IMR-90 (cell line): ENCODE measurements around the gene CTBP1. TPM values are rescaled to one million over a fixed set of nuclear protein-coding genes. Genes with fewer than 3 reads are reported as not detected.

Experiments
- ATAC-seq: fragments of 200-7000 bp; cut with Tn5 transposase; 2 replicates; pipeline ENCODE4 v1.9.1; 2020; ENCODE audit warnings: low read depth, mild to moderate bottlenecking, moderate library complexity
- BruUV-seq: library from RNA; stranded (reverse); fragments of 400-500 nt; replicated peaks from 2 replicates; lab custom pipeline; 2021; lab: Mats Ljungman, UMichigan
- CTCF ChIA-PET: fragments of 300-600 bp; formaldehyde crosslinking; extraction: SDS; loops from one replicate; lab custom pipeline; 2021; ENCODE audit warnings: antibody characterized with exemption; lab: Yijun Ruan, JAX
- POLR2A ChIA-PET: fragments of 300-600 bp; sonication (Branson Sonifier 250); formaldehyde crosslinking; loops from one replicate; lab custom pipeline; 2022; ENCODE audit warnings: antibody characterized with exemption; ENCODE audit not compliant: unreplicated experiment; lab: Charles Lee
- DNase-seq: peaks from one replicate; pipeline ENCODE4 v3.0.0; 2013
- H2AFZ ChIP-seq: replicated peaks from 2 replicates; pipeline ENCODE3; 2013; ENCODE audit warnings: low read length, mild to moderate bottlenecking; ENCODE audit not compliant: poor library complexity
- H2AK5ac ChIP-seq: 2 replicates; pipeline ENCODE4 v1.6.1; 2013; ENCODE audit warnings: low read depth, low read length, inconsistent platforms
- H2AK9ac ChIP-seq: replicated peaks from 2 replicates; pipeline ENCODE3; 2013; ENCODE audit warnings: mild to moderate bottlenecking, low read depth, low read length, moderate library complexity; ENCODE audit not compliant: poor library complexity
- H2BK120ac ChIP-seq: 2 replicates; pipeline ENCODE4 v1.6.1; 2013; ENCODE audit warnings: low read depth, low read length, inconsistent platforms
- H2BK15ac ChIP-seq: 3 replicates; pipeline ENCODE4 v1.6.1; 2013; ENCODE audit warnings: low read depth, low read length, inconsistent platforms
- H2BK20ac ChIP-seq: 2 replicates; pipeline ENCODE4 v1.6.1; 2013; ENCODE audit warnings: low read depth, mild to moderate bottlenecking, inconsistent platforms, low read length, moderate library complexity
- H2BK5ac ChIP-seq: 2 replicates; pipeline ENCODE4 v1.6.1; 2013; ENCODE audit warnings: mild to moderate bottlenecking, low read depth, low read length, inconsistent platforms; ENCODE audit not compliant: poor library complexity, severe bottlenecking
- H3K14ac ChIP-seq: replicated peaks from 2 replicates; pipeline ENCODE4 v1.6.1; 2013; ENCODE audit warnings: low read depth, low read length, inconsistent platforms
- H3K18ac ChIP-seq: 2 replicates; pipeline ENCODE4 v1.6.1; 2013; ENCODE audit warnings: low read depth, low read length, control low read depth
- H3K23ac ChIP-seq: 2 replicates; pipeline ENCODE4 v1.6.1; 2013; ENCODE audit warnings: low read depth, low read length, inconsistent platforms
- H3K27ac ChIP-seq: 2 replicates; pipeline ENCODE4 v1.5.1; 2013; ENCODE audit warnings: mild to moderate bottlenecking, control low read depth, low read length; ENCODE audit not compliant: insufficient read depth
- H3K27me3 ChIP-seq: 2 replicates; pipeline ENCODE4 v1.6.1; 2013; ENCODE audit warnings: low read length; ENCODE audit not compliant: control insufficient read depth, insufficient read depth
- H3K36me3 ChIP-seq: 2 replicates; pipeline ENCODE4 v1.6.1; 2013; ENCODE audit warnings: low read length, mixed read lengths; ENCODE audit not compliant: control insufficient read depth, insufficient read depth
- H3K4ac ChIP-seq: 2 replicates; pipeline ENCODE4 v1.6.1; 2013; ENCODE audit warnings: low read depth, low read length, inconsistent platforms
- H3K4me1 ChIP-seq: 2 replicates; pipeline ENCODE4 v1.6.1; 2013; ENCODE audit warnings: low read length, mixed read lengths; ENCODE audit not compliant: control insufficient read depth, insufficient read depth
- H3K4me2 ChIP-seq: 2 replicates; pipeline ENCODE4 v1.6.1; 2013; ENCODE audit warnings: low read depth, mild to moderate bottlenecking, control low read depth, low read length, moderate library complexity
- H3K4me3 ChIP-seq: 2 replicates; pipeline ENCODE4 v1.5.1; 2013; ENCODE audit warnings: low read depth, mild to moderate bottlenecking, control low read depth, low read length, moderate library complexity; ENCODE audit not compliant: insufficient read depth
- H3K56ac ChIP-seq: 2 replicates; pipeline ENCODE4 v1.6.1; 2013; ENCODE audit warnings: low read length, inconsistent platforms; ENCODE audit not compliant: insufficient read depth; ENCODE audit errors: extremely low read depth
- H3K79me1 ChIP-seq, 2 experiments: 2 replicates each; pipeline ENCODE4 v1.6.1; 2013; ENCODE audit warnings: low read length in 2 of 2, inconsistent platforms in 1 of 2, low read depth in 1 of 2
- H3K9ac ChIP-seq: 2 replicates; pipeline ENCODE4 v1.6.1; 2013; ENCODE audit warnings: low read depth, low read length, control low read depth
- H3K9me1 ChIP-seq: 2 replicates; pipeline ENCODE4 v1.6.1; 2013; ENCODE audit warnings: low read length, inconsistent platforms; ENCODE audit not compliant: insufficient read depth
- H3K9me3 ChIP-seq: 2 replicates; pipeline ENCODE4 v1.6.1; 2013; ENCODE audit warnings: low read length; ENCODE audit not compliant: control insufficient read depth, insufficient read depth
- H4K20me1 ChIP-seq: 2 replicates; pipeline ENCODE4 v1.6.1; 2013; ENCODE audit warnings: low read length, inconsistent platforms; ENCODE audit not compliant: insufficient read depth
- H4K5ac ChIP-seq: 2 replicates; pipeline ENCODE4 v1.6.1; 2013; ENCODE audit warnings: mild to moderate bottlenecking, low read depth, low read length, control low read depth
- H4K8ac ChIP-seq, 2 experiments: 2 replicates each; pipeline ENCODE4 v1.6.1; 2013; ENCODE audit warnings: low read depth in 2 of 2, low read length in 2 of 2, control low read depth in 1 of 2, inconsistent platforms in 1 of 2
- H4K91ac ChIP-seq: 2 replicates; pipeline ENCODE4 v1.6.1; 2013; ENCODE audit warnings: low read depth, low read length, inconsistent platforms; ENCODE audit not compliant: insufficient read depth
- BHLHE40 ChIP-seq: fragments of 150-350 bp; IDR thresholded peaks from 2 replicates; pipeline ENCODE4 v1.6.1; 2016; ENCODE audit warnings: mild to moderate bottlenecking, low read depth, low read length
- CEBPB ChIP-seq: IDR thresholded peaks from 2 replicates; pipeline ENCODE4 v1.6.1; 2012; ENCODE audit warnings: low read depth, low read length, improper control_type of control experiment
- CHD1 ChIP-seq: IDR thresholded peaks from 2 replicates; pipeline ENCODE4 v1.6.1; 2012; ENCODE audit warnings: low read depth, low read length, improper control_type of control experiment
- FOS ChIP-seq: fragments of 150-350 bp; IDR thresholded peaks from 2 replicates; pipeline ENCODE4 v1.6.1; 2016; ENCODE audit warnings: low read depth, low read length
- MAFK ChIP-seq: IDR thresholded peaks from 2 replicates; pipeline ENCODE4 v1.6.1; 2012; ENCODE audit warnings: low read depth, low read length, improper control_type of control experiment
- MAZ ChIP-seq: IDR thresholded peaks from 2 replicates; pipeline ENCODE4 v1.6.1; 2012; ENCODE audit warnings: low read depth, mild to moderate bottlenecking, low read length, improper control_type of control experiment, moderate library complexity, borderline replicate concordance
- MXI1 ChIP-seq: IDR thresholded peaks from 2 replicates; pipeline ENCODE4 v1.6.1; 2012; ENCODE audit warnings: low read depth, mild to moderate bottlenecking, low read length, moderate library complexity, borderline replicate concordance
- NFE2L2 ChIP-seq: fragments of 150-350 bp; IDR thresholded peaks from 2 replicates; pipeline ENCODE4 v1.6.1; 2016; ENCODE audit warnings: low read depth, mild to moderate bottlenecking, low read length
- POLR2A ChIP-seq: IDR thresholded peaks from 2 replicates; pipeline ENCODE4 v1.6.1; 2012; ENCODE audit warnings: mild to moderate bottlenecking, low read depth, low read length
- RAD21 ChIP-seq: IDR thresholded peaks from 2 replicates; pipeline ENCODE4 v1.6.1; 2012; ENCODE audit warnings: low read length, improper control_type of control experiment
- RCOR1 ChIP-seq: IDR thresholded peaks from 2 replicates; pipeline ENCODE4 v1.6.1; 2012; ENCODE audit warnings: mild to moderate bottlenecking, low read length, improper control_type of control experiment; ENCODE audit not compliant: insufficient replicate concordance
- RFX5 ChIP-seq: IDR thresholded peaks from 2 replicates; pipeline ENCODE4 v1.8.0; 2012; ENCODE audit warnings: low read depth, mild to moderate bottlenecking, low read length, moderate library complexity
- SMC3 ChIP-seq: fragments of 150-350 bp; IDR thresholded peaks from 2 replicates; pipeline ENCODE4 v1.6.1; 2016; ENCODE audit warnings: low read depth, mild to moderate bottlenecking, antibody characterized with exemption, low read length, moderate library complexity
- WGBS, 2 experiments: methylation state at CpG; one replicate each; pipeline versions ENCODE4 v1.1.5 to v1.1.7; 2013; ENCODE audit warnings: missing lambda C conversion rate in 2 of 2; ENCODE audit not compliant: insufficient read length in 1 of 2; ENCODE audit errors: extremely low coverage in 2 of 2; 5-methylcytosine and 5-hydroxymethylcytosine counted together
- dilution Hi-C: fragments of 300-500 bp; cut with HindIII; formaldehyde crosslinking; loops from one replicate; pipeline ENCODE4 v1.14.3; 2018; ENCODE audit warnings: low sequenced_read_pairs; ENCODE audit not compliant: unreplicated experiment
- in situ Hi-C: fragments of 300-500 bp; cut with MboI; formaldehyde crosslinking; loops from 3 replicates; pipeline ENCODE4 v1.14.3; 2019; ENCODE audit warnings: low sequenced_read_pairs, inconsistent platforms, mixed read lengths
- intact Hi-C: fragments of 100-400 bp; cut with micrococcal nuclease; formaldehyde crosslinking; loops from 2 replicates; pipeline ENCODE4 v1.10.0; 2022
- polyA plus RNA-seq, 3 experiments: library from polyadenylated mRNA; depleted of rRNA; stranded (reverse); fragments of >200 nt; gene quantifications; 2 replicates each; pipeline ENCODE4 v1.2.3, GENCODE V29; 2012; ENCODE audit warnings: low replicate concordance in 1 of 3
- total RNA-seq: library from RNA; depleted of rRNA; stranded (reverse); fragments of >200 nt; gene quantifications from 2 replicates; pipeline ENCODE4 v1.2.3, GENCODE V29; 2012
- TF ChIP-seq, protein P1 (sequence below): conservative IDR thresholded peaks from 2 replicates; pipeline ENCODE4 v1.5.1; 2012; ENCODE audit warnings: mild to moderate bottlenecking, low read depth, low read length, improper control_type of control experiment
- TF ChIP-seq, protein P2 (sequence below): fragments of 150-350 bp; IDR thresholded peaks from 2 replicates; pipeline ENCODE4 v1.6.1; 2017; ENCODE audit warnings: mild to moderate bottlenecking, antibody characterized with exemption, low read length, low read depth
- TF ChIP-seq, protein P3 (sequence below): fragments of 150-350 bp; IDR thresholded peaks from 2 replicates; pipeline ENCODE4 v1.6.1; 2016; ENCODE audit warnings: low read depth, mild to moderate bottlenecking, low read length, moderate library complexity, borderline replicate concordance

Gene CTBP1
- total and polyA plus RNA-seq, 2 of the 4 experiments (the other 2 are of a cell fraction): 147 to 212 TPM

DNA sequence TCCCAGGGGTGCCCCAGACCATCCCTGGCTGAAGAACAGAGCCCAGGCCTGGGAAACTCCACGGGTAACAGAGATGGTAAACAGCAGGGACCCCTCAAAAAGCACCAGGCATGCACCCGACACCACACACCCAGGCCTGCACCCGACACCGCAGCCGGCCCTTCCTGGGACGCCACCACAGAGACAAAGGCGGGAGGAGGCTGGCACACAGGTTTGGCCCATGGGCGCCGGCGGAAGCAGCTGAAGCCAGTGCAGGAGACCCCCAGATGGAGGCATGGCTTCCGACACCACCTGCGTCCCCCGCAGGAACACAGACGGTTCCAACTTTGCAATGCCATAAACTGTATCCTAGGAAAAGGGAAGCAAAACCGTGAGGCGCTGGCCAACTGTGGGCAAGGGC lies 22.3 kb downstream of the CTBP1 start:
- H3K36me3 ChIP-seq: peaks cover 91% of the 10 kb centered on the region

More for the DNA sequence above, 22.3 kb downstream of the CTBP1 start:
- Histone ChIP-seq H2BK20ac (no peak overlapping the region), H3K9ac (no peak overlapping the region), H2AFZ (no peak overlapping the region), H3K9me3 (no peaks in the 10 kb centered on the region), H3K14ac (no peak overlapping the region), H3K4me3 (no peak overlapping the region), H3K4me2 (no peak overlapping the region), H4K20me1 (peaks cover 36% of the 10 kb centered on the region), H3K27me3 (no peaks in the 10 kb centered on the region), H2AK5ac (no peak overlapping the region), H4K8ac (no peak overlapping the region), H4K5ac (no peak overlapping the region), H3K18ac (no peak overlapping the region), H3K27ac (no peak overlapping the region), H3K56ac (no peak overlapping the region), H3K79me1 (peaks cover 21 to 58% of the 10 kb centered on the region in 2 experiments), H2BK15ac (no peak overlapping the region), H3K9me1 (peaks cover 18% of the 10 kb centered on the region), H4K91ac (no peak overlapping the region), H2BK5ac (no peak overlapping the region), H2AK9ac (peak overlapping the region; percentile 65), H2BK120ac (no peak overlapping the region), H3K4ac (no peak overlapping the region), H3K4me1 (no peaks in the 10 kb centered on the region), H3K23ac (no peak overlapping the region)
- ChIA-PET CTCF (no interaction called here), POLR2A (no interaction called here)
- TF ChIP-seq CEBPB (no peak), RCOR1 (no peak), MXI1 (no peak), BHLHE40 (no peak), RAD21 (no peak), CHD1 (no peak), FOS (no peak), NFE2L2 (no peak), SMC3 (no peak), MAFK (no peak), POLR2A (no peak), MAZ (no peak), RFX5 (no peak)
- TF ChIP-seq, protein P1, sequence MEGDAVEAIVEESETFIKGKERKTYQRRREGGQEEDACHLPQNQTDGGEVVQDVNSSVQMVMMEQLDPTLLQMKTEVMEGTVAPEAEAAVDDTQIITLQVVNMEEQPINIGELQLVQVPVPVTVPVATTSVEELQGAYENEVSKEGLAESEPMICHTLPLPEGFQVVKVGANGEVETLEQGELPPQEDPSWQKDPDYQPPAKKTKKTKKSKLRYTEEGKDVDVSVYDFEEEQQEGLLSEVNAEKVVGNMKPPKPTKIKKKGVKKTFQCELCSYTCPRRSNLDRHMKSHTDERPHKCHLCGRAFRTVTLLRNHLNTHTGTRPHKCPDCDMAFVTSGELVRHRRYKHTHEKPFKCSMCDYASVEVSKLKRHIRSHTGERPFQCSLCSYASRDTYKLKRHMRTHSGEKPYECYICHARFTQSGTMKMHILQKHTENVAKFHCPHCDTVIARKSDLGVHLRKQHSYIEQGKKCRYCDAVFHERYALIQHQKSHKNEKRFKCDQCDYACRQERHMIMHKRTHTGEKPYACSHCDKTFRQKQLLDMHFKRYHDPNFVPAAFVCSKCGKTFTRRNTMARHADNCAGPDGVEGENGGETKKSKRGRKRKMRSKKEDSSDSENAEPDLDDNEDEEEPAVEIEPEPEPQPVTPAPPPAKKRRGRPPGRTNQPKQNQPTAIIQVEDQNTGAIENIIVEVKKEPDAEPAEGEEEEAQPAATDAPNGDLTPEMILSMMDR: no peak
- TF ChIP-seq, protein P2, sequence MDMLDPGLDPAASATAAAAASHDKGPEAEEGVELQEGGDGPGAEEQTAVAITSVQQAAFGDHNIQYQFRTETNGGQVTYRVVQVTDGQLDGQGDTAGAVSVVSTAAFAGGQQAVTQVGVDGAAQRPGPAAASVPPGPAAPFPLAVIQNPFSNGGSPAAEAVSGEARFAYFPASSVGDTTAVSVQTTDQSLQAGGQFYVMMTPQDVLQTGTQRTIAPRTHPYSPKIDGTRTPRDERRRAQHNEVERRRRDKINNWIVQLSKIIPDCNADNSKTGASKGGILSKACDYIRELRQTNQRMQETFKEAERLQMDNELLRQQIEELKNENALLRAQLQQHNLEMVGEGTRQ: no peak
- TF ChIP-seq, protein P3, sequence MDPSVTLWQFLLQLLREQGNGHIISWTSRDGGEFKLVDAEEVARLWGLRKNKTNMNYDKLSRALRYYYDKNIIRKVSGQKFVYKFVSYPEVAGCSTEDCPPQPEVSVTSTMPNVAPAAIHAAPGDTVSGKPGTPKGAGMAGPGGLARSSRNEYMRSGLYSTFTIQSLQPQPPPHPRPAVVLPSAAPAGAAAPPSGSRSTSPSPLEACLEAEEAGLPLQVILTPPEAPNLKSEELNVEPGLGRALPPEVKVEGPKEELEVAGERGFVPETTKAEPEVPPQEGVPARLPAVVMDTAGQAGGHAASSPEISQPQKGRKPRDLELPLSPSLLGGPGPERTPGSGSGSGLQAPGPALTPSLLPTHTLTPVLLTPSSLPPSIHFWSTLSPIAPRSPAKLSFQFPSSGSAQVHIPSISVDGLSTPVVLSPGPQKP: no peak
- dilution Hi-C loops (no loop called here), in situ Hi-C loops (no loop called here), intact Hi-C loops (no loop called here)
- no peak for ATAC-seq
- no TSS peak for BruUV-seq
- WGBS, 2 experiments: 97% methylated on average over 12 of the region's 16 CpGs; no CpG with 5 or more reads in 1 of the 2 experiments
- no peak for DNase-seq
